ENCODE data around the gene OPHN1.

The OPHN1 gene

DNA sequence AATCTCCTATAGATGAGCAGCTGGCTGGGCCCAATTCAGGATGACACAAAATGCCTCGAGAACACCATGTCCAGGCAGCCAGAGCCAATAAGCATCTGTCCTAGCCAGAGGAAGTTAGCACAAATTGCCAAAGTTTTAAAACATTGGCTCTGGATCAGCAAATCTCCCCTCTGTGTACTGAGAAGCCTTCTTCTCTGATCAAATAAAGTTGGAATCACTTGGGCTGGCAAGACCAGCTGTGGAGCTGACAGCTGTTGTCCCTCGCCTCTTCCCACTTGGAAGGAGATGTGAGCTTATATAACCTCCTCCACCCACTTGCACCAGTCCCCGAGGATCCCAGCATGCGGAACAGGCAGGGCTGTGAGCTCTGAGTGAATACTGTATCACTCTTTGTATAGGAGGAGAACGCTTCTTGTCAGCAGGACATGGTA, 183.9 kb downstream of the OPHN1 start:
- Histone ChIP-seq H3K36me3 (ENCODE audit: control insufficient read depth, insufficient read depth, low read length) (no peaks in the 10 kb centered on the region), H3K79me1 (ENCODE audit: low read length) (no peaks in the 10 kb centered on the region), H3K79me2 (ENCODE audit: control insufficient read depth, insufficient read depth, low read length) (no peaks in the 10 kb centered on the region), H2BK5ac (ENCODE audit: low read length) (no peak overlapping the region), H3K9ac (ENCODE audit: low read length) (no peak overlapping the region), H3K23ac (ENCODE audit: low read length) (no peak overlapping the region), H4K5ac (ENCODE audit: low read length) (no peak overlapping the region), H3K4me3 (ENCODE audit: low read length) (no peak overlapping the region), H2BK15ac (replicated peaks; ENCODE audit: low read depth) (no peak overlapping the region), H4K8ac (ENCODE audit: low read depth, low read length) (no peak overlapping the region), H2AK5ac (ENCODE audit: low read length) (no peak overlapping the region), H3K4me1 (ENCODE audit: control insufficient read depth, low read depth, low read length) (no peaks in the 10 kb centered on the region), H3K4me2 (ENCODE audit: low read length) (no peak overlapping the region), H3K27ac (ENCODE audit: low read depth, low read length) (no peak overlapping the region), H3K4ac (ENCODE audit: low read depth, low read length) (no peak overlapping the region), H2BK120ac (ENCODE audit: low read depth, low read length) (no peak overlapping the region), H3K18ac (ENCODE audit: low read length) (no peak overlapping the region), H3K27me3 (ENCODE audit: insufficient read depth, low read length, poor library complexity) (no peaks in the 10 kb centered on the region), H3K56ac (ENCODE audit: low read length) (no peak overlapping the region)
- no peak for DNase-seq
- WGBS (ENCODE audit: extremely low coverage, insufficient coverage, low lambda C conversion rate), result no CpG with 5 or more reads among the region's 5 CpGs

DNA sequence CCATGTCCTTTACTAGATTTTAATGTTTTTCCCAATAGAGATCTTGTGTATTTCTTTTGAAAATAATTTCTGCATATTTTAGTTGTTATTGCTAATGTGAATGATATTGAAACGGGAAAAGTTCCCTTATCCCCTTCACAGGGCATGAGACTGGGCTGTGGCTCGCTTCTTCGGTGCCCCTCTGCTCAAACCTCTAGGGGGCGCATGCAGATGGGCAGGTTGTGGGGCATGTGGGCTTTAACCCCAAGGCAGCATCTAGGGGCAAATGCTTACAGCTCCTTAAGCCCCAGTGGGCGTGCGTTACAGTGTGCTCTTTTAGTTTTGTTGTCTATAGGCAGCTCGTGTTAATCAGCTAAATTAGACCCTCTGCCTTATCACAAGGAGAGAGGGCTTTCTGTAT, 194.7 kb downstream of the OPHN1 start:
- no peak overlapping the region for H2BK15ac ChIP-seq (replicated peaks; ENCODE audit: low read depth)
- H2AK5ac ChIP-seq (ENCODE audit: low read length), result no peak overlapping the region
- no peak overlapping the region for H3K4me2 ChIP-seq (ENCODE audit: low read length)
- H3K4me3 ChIP-seq (ENCODE audit: low read length), result no peak overlapping the region
- H4K8ac ChIP-seq (ENCODE audit: low read depth, low read length), result no peak overlapping the region
- no peaks in the 10 kb centered on the region for H3K79me1 ChIP-seq (ENCODE audit: low read length)
- H3K27me3 ChIP-seq (ENCODE audit: insufficient read depth, low read length, poor library complexity), result no peaks in the 10 kb centered on the region
- no peak overlapping the region for H3K18ac ChIP-seq (ENCODE audit: low read length)
- H2BK120ac ChIP-seq (ENCODE audit: low read depth, low read length), result no peak overlapping the region
- no peak overlapping the region for H3K4ac ChIP-seq (ENCODE audit: low read depth, low read length)
- H3K27ac ChIP-seq (ENCODE audit: low read depth, low read length), result no peak overlapping the region
- H3K23ac ChIP-seq (ENCODE audit: low read length), result no peak overlapping the region
- no peak overlapping the region for H4K5ac ChIP-seq (ENCODE audit: low read length)
- no peaks in the 10 kb centered on the region for H3K79me2 ChIP-seq (ENCODE audit: control insufficient read depth, insufficient read depth, low read length)
- no CpG with 5 or more reads among the region's 7 CpGs for WGBS (ENCODE audit: extremely low coverage, insufficient coverage, low lambda C conversion rate)
- no peak overlapping the region for H2BK5ac ChIP-seq (ENCODE audit: low read length)
- no peaks in the 10 kb centered on the region for H3K4me1 ChIP-seq (ENCODE audit: control insufficient read depth, low read depth, low read length)
- DNase-seq, result peak; percentile 27
- no peak overlapping the region for H3K9ac ChIP-seq (ENCODE audit: low read length)
- no peak overlapping the region for H3K56ac ChIP-seq (ENCODE audit: low read length)
- no peaks in the 10 kb centered on the region for H3K36me3 ChIP-seq (ENCODE audit: control insufficient read depth, insufficient read depth, low read length)

DNA sequence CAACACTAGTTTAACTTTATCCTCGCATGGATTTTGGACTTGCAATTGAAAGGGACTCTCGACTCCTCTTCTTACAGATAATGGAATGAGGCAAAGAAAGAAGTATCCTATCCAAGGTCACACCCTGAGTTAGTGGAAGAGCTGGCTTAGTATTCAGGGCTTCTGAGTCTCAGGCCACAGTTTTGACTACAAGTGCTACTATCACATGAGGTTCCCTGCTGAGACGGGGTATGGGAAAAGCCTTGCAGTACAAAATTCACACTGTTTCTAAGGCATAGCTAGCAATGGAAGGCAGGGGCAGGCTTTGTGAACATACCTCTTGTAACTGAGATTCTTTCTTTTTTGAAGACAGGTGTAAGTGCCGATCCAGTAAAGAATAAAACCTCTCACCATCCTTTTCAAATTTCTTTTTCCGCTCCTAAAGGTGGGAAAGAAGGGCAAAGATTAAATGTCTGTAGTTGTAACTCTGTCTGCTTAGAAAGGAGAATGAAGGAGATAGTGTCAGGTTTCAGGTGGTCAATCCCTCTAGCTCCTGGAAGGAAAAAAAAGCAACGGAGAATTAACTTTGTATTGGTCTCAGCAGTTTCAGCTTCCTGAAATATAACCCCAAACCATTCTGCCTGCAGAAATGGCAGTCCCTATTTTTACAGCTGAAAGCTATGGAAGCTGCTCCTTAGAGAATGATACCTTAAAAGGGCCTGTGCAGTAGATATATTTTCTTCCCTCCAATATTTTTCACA, 199.0 kb downstream of the OPHN1 start:
- no peak overlapping the region for H3K23ac ChIP-seq (ENCODE audit: low read length)
- H2BK15ac ChIP-seq (replicated peaks; ENCODE audit: low read depth), result no peak overlapping the region
- peak; percentile 60 for DNase-seq
- H3K4me3 ChIP-seq (ENCODE audit: low read length), result no peak overlapping the region
- H3K79me1 ChIP-seq (ENCODE audit: low read length), result no peaks in the 10 kb centered on the region
- H2BK120ac ChIP-seq (ENCODE audit: low read depth, low read length), result no peak overlapping the region
- H3K4me1 ChIP-seq (ENCODE audit: control insufficient read depth, low read depth, low read length), result no peaks in the 10 kb centered on the region
- no peak overlapping the region for H3K4ac ChIP-seq (ENCODE audit: low read depth, low read length)
- H4K5ac ChIP-seq (ENCODE audit: low read length), result no peak overlapping the region
- H4K8ac ChIP-seq (ENCODE audit: low read depth, low read length), result no peak overlapping the region
- H3K56ac ChIP-seq (ENCODE audit: low read length), result no peak overlapping the region
- no peak overlapping the region for H2AK5ac ChIP-seq (ENCODE audit: low read length)
- H2BK5ac ChIP-seq (ENCODE audit: low read length), result no peak overlapping the region
- no peak overlapping the region for H3K27ac ChIP-seq (ENCODE audit: low read depth, low read length)
- no peaks in the 10 kb centered on the region for H3K27me3 ChIP-seq (ENCODE audit: insufficient read depth, low read length, poor library complexity)
- H3K9ac ChIP-seq (ENCODE audit: low read length), result no peak overlapping the region
- H3K36me3 ChIP-seq (ENCODE audit: control insufficient read depth, insufficient read depth, low read length), result no peaks in the 10 kb centered on the region
- no CpG with 5 or more reads among the region's 6 CpGs for WGBS (ENCODE audit: extremely low coverage, insufficient coverage, low lambda C conversion rate)
- no peak overlapping the region for H3K18ac ChIP-seq (ENCODE audit: low read length)
- no peaks in the 10 kb centered on the region for H3K79me2 ChIP-seq (ENCODE audit: control insufficient read depth, insufficient read depth, low read length)
- no peak overlapping the region for H3K4me2 ChIP-seq (ENCODE audit: low read length)

DNA sequence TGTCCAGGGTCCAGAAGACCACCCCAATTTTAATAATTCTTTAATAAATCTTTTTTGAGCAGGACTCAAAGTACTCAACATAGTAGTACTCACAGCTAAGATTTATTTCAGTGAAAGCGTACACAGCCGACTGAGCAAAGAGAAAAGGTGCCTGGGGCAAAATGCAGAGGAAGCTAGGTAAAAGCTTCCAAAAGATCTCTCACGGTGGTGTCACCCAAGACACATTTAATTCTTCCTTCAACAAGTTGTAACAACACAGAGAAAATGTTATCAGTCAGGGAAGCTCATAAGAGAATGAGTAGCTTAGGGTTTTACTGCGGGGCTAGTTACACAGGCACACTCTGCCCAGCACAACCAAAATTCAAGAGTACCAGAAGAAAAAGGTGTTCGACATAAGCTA, 201.1 kb downstream of the OPHN1 start:
- no CpG with 5 or more reads among the region's 5 CpGs for WGBS (ENCODE audit: extremely low coverage, insufficient coverage, low lambda C conversion rate)
- H4K8ac ChIP-seq (ENCODE audit: low read depth, low read length), result no peak overlapping the region

DNA sequence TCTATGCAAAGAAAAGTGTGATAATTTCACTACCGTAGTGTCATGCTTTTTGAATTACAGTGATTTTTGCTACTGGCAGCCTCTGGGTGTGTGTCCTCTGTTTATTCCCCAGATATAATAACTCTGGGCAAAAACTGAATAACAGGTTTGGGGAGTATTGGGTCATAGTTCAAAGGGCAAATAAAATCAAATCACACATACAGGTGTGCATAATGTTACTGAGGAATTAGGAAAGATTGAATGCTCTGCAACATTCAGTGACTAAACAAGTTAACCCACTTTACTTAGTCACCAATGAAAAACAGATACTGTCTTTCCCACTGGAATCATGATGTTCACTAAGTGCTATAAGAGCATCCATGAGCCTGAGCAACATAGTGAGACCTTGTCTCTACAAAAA, 224.3 kb downstream of the OPHN1 start:
- Histone ChIP-seq H2BK5ac (ENCODE audit: low read length) (no peak overlapping the region), H4K5ac (ENCODE audit: low read length) (no peak overlapping the region), H3K18ac (ENCODE audit: low read length) (no peak overlapping the region), H3K79me2 (ENCODE audit: control insufficient read depth, insufficient read depth, low read length) (no peaks in the 10 kb centered on the region), H3K4me1 (ENCODE audit: control insufficient read depth, low read depth, low read length) (no peaks in the 10 kb centered on the region), H3K23ac (ENCODE audit: low read length) (no peak overlapping the region), H3K79me1 (ENCODE audit: low read length) (no peaks in the 10 kb centered on the region), H3K4me2 (ENCODE audit: low read length) (no peak overlapping the region), H3K27me3 (ENCODE audit: insufficient read depth, low read length, poor library complexity) (no peaks in the 10 kb centered on the region), H4K8ac (ENCODE audit: low read depth, low read length) (no peak overlapping the region), H3K9ac (ENCODE audit: low read length) (no peak overlapping the region), H2BK120ac (ENCODE audit: low read depth, low read length) (no peak overlapping the region), H3K27ac (ENCODE audit: low read depth, low read length) (no peak overlapping the region), H3K4ac (ENCODE audit: low read depth, low read length) (no peak overlapping the region), H3K36me3 (ENCODE audit: control insufficient read depth, insufficient read depth, low read length) (no peaks in the 10 kb centered on the region), H2BK15ac (replicated peaks; ENCODE audit: low read depth) (no peak overlapping the region), H3K56ac (ENCODE audit: low read length) (no peak overlapping the region), H2AK5ac (ENCODE audit: low read length) (no peak overlapping the region), H3K4me3 (ENCODE audit: low read length) (no peak overlapping the region)
- no CpG with 5 or more reads among the region's 1 CpG for WGBS (ENCODE audit: extremely low coverage, insufficient coverage, low lambda C conversion rate)
- no peak for DNase-seq

More for the DNA sequence above, 201.1 kb downstream of the OPHN1 start:
- Histone ChIP-seq H3K4me2 (ENCODE audit: low read length) (no peak overlapping the region), H4K5ac (ENCODE audit: low read length) (no peak overlapping the region), H3K79me2 (ENCODE audit: control insufficient read depth, insufficient read depth, low read length) (no peaks in the 10 kb centered on the region), H2AK5ac (ENCODE audit: low read length) (no peak overlapping the region), H3K4me1 (ENCODE audit: control insufficient read depth, low read depth, low read length) (no peaks in the 10 kb centered on the region), H3K4ac (ENCODE audit: low read depth, low read length) (no peak overlapping the region), H3K9ac (ENCODE audit: low read length) (no peak overlapping the region), H3K4me3 (ENCODE audit: low read length) (no peak overlapping the region), H3K18ac (ENCODE audit: low read length) (no peak overlapping the region), H3K27ac (ENCODE audit: low read depth, low read length) (no peak overlapping the region), H3K36me3 (ENCODE audit: control insufficient read depth, insufficient read depth, low read length) (no peaks in the 10 kb centered on the region), H3K79me1 (ENCODE audit: low read length) (no peaks in the 10 kb centered on the region), H3K23ac (ENCODE audit: low read length) (no peak overlapping the region), H2BK15ac (replicated peaks; ENCODE audit: low read depth) (no peak overlapping the region), H3K27me3 (ENCODE audit: insufficient read depth, low read length, poor library complexity) (no peaks in the 10 kb centered on the region), H2BK120ac (ENCODE audit: low read depth, low read length) (no peak overlapping the region), H3K56ac (ENCODE audit: low read length) (no peak overlapping the region), H2BK5ac (ENCODE audit: low read length) (no peak overlapping the region)
- no peak for DNase-seq

DNA sequence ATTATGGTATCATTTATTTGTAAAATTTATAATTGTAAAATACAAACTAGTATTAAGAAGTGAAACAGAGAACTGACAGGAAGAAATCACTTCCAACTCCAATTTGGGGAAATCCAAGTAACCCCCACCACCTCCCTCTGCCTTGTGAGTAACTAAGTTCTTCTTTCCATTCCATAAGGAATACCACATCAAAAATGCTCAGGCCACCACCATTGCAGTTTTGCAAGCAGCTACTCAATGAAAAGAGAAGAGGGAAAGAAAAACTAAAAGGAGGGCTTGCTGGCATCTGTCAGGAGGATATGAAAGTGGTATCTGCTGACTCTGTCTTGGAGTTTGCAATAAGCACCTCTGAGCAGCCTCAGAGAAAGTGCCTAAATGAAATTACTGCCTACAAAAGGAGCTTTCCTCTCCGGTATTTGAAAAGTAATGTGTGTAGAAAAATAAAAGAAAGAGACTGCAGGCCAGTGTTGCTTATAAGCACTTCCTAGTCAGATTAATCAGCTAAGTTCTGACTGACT, 228.7 kb downstream of the OPHN1 start:
- H2AK5ac ChIP-seq (ENCODE audit: low read length), result no peak overlapping the region
- no peak overlapping the region for H2BK5ac ChIP-seq (ENCODE audit: low read length)
- no peaks in the 10 kb centered on the region for H3K4me1 ChIP-seq (ENCODE audit: control insufficient read depth, low read depth, low read length)
- H2BK15ac ChIP-seq (replicated peaks; ENCODE audit: low read depth), result no peak overlapping the region
- no peaks in the 10 kb centered on the region for H3K27me3 ChIP-seq (ENCODE audit: insufficient read depth, low read length, poor library complexity)
- H3K79me2 ChIP-seq (ENCODE audit: control insufficient read depth, insufficient read depth, low read length), result no peaks in the 10 kb centered on the region
- H4K5ac ChIP-seq (ENCODE audit: low read length), result no peak overlapping the region
- no peak overlapping the region for H4K8ac ChIP-seq (ENCODE audit: low read depth, low read length)
- H3K9ac ChIP-seq (ENCODE audit: low read length), result no peak overlapping the region
- H3K18ac ChIP-seq (ENCODE audit: low read length), result no peak overlapping the region
- no peak overlapping the region for H2BK120ac ChIP-seq (ENCODE audit: low read depth, low read length)
- H3K36me3 ChIP-seq (ENCODE audit: control insufficient read depth, insufficient read depth, low read length), result no peaks in the 10 kb centered on the region
- WGBS (ENCODE audit: extremely low coverage, insufficient coverage, low lambda C conversion rate), result no CpG with 5 or more reads among the region's 1 CpG
- H3K23ac ChIP-seq (ENCODE audit: low read length), result no peak overlapping the region
- H3K27ac ChIP-seq (ENCODE audit: low read depth, low read length), result no peak overlapping the region
- no peaks in the 10 kb centered on the region for H3K79me1 ChIP-seq (ENCODE audit: low read length)
- no peak for DNase-seq
- no peak overlapping the region for H3K4me2 ChIP-seq (ENCODE audit: low read length)
- H3K4ac ChIP-seq (ENCODE audit: low read depth, low read length), result no peak overlapping the region
- no peak overlapping the region for H3K4me3 ChIP-seq (ENCODE audit: low read length)
- no peak overlapping the region for H3K56ac ChIP-seq (ENCODE audit: low read length)

Measured in mesendoderm (in vitro differentiated cells).